ENCODE data around the gene IL18BP.

The IL18BP gene

DNA sequence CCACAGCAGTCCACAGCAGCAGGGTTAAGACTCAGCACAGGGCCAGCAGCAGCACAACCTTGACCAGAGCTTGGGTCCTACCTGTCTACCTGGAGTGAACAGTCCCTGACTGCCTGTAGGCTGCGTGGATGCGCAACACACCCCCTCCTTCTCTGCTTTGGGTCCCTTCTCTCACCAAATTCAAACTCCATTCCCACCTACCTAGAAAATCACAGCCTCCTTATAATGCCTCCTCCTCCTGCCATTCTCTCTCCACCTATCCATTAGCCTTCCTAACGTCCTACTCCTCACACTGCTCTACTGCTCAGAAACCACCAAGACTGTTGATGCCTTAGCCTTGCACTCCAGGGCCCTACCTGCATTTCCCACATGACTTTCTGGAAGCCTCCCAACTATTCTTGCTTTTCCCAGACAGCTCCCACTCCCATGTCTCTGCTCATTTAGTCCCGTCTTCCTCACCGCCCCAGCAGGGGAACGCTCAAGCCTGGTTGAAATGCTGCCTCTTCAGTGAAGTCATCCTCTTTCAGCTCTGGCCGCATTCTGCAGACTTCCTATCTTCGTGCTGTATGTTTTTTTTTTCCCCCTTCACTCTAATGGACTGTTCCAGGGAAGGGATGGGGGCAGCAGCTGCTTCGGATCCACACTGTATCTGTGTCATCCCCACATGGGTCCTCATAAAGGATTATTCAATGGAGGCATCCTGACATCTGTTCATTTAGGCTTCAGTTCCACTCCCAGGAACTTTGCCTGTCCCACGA is 3.3 kb downstream of the IL18BP start:
- H3K9me3 ChIP-seq, result no peaks in the 10 kb centered on the region
- H3K27me3 ChIP-seq, result no peaks in the 10 kb centered on the region
- H3K4me3 ChIP-seq (ENCODE audit: low read depth, low read length), result no peak overlapping the region
- no peak for DNase-seq
- H3K4me1 ChIP-seq, result no peaks in the 10 kb centered on the region
- TF ChIP-seq, protein P1, sequence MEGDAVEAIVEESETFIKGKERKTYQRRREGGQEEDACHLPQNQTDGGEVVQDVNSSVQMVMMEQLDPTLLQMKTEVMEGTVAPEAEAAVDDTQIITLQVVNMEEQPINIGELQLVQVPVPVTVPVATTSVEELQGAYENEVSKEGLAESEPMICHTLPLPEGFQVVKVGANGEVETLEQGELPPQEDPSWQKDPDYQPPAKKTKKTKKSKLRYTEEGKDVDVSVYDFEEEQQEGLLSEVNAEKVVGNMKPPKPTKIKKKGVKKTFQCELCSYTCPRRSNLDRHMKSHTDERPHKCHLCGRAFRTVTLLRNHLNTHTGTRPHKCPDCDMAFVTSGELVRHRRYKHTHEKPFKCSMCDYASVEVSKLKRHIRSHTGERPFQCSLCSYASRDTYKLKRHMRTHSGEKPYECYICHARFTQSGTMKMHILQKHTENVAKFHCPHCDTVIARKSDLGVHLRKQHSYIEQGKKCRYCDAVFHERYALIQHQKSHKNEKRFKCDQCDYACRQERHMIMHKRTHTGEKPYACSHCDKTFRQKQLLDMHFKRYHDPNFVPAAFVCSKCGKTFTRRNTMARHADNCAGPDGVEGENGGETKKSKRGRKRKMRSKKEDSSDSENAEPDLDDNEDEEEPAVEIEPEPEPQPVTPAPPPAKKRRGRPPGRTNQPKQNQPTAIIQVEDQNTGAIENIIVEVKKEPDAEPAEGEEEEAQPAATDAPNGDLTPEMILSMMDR (IDR thresholded peaks at IDR 0.05; ENCODE audit: low read depth, low read length), result no peak
- peaks cover 57% of the 10 kb centered on the region for H3K36me3 ChIP-seq

DNA sequence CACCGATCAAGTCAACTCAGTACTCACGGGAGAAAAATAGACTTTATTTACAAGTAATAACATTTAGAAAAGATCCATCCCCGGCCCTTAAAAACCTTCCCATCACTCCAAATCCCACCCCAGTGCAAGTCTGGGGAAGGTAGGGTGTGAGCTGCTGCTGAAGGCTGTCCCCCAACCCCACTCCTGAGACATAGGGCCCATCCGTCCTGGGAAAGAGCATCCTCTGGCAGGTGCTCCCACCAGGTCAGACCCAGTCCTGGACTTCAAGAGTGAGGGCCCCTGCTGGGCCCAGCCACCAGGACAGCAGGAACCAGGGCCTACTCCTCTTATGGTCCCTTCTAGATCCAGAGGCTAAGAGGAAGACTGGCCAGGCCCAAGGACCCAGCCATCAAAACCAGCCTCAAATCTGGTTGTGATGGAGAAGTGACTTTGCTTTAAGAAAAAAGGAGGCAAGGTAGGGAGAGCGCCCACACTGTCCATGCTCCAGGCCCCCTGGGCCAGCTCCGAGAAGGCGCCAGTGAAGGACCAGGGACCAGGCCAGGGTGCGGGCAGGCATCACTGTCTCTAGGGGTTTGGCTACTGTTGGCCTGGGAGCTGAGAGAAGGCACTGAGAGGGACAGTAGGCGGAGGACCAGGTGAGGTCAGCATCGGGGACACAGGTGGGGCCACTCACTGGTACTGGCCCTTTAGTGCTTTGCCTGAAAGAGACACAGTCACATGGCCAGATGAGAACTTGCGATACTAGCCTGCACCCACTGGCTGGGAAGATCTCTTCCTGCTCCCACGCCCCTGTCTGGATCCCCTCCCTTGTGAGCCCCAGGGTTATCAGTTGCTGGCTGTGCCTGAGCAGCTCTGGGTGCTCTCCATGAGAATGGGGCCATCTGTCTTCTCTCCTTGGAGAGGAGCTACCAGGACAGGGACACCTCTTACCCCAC is 4.4 kb downstream of the IL18BP start:
- no peaks in the 10 kb centered on the region for H3K9me3 ChIP-seq
- no peaks in the 10 kb centered on the region for H3K4me1 ChIP-seq
- DNase-seq, result no peak
- TF ChIP-seq, protein P1 (IDR thresholded peaks at IDR 0.05; ENCODE audit: low read depth, low read length), result no peak
- H3K36me3 ChIP-seq, result peaks cover 68% of the 10 kb centered on the region
- H3K27me3 ChIP-seq, result no peaks in the 10 kb centered on the region
- no peak overlapping the region for H3K4me3 ChIP-seq (ENCODE audit: low read depth, low read length)

DNA sequence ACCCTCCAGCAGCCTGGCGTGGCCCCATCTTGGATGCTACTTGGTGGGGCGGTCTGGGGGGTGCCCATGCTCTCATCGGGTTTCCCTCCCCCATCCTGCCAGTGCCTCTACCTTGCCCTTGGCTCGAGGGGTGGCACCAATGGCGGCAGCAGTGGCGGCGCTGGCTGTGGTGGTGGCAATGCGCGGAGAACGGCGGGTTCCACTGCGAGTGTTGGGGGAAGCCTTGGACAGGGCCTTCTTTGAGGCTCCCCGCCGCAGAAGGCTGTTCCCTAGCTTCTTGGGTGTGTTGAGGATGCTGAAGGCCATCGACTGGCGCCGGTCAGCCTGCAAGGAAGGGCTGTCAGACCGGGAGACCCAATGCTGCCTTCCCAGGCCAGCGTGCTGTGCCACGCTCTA is 5.1 kb downstream of the IL18BP start:
- Histone ChIP-seq H3K9me3 (no peaks in the 10 kb centered on the region), H3K4me3 (ENCODE audit: low read depth, low read length) (no peak overlapping the region), H3K27me3 (no peaks in the 10 kb centered on the region), H3K4me1 (no peaks in the 10 kb centered on the region), H3K36me3 (peaks cover 75% of the 10 kb centered on the region)
- TF ChIP-seq, protein P1 (IDR thresholded peaks at IDR 0.05; ENCODE audit: low read depth, low read length), result no peak
- DNase-seq, result no peak

DNA sequence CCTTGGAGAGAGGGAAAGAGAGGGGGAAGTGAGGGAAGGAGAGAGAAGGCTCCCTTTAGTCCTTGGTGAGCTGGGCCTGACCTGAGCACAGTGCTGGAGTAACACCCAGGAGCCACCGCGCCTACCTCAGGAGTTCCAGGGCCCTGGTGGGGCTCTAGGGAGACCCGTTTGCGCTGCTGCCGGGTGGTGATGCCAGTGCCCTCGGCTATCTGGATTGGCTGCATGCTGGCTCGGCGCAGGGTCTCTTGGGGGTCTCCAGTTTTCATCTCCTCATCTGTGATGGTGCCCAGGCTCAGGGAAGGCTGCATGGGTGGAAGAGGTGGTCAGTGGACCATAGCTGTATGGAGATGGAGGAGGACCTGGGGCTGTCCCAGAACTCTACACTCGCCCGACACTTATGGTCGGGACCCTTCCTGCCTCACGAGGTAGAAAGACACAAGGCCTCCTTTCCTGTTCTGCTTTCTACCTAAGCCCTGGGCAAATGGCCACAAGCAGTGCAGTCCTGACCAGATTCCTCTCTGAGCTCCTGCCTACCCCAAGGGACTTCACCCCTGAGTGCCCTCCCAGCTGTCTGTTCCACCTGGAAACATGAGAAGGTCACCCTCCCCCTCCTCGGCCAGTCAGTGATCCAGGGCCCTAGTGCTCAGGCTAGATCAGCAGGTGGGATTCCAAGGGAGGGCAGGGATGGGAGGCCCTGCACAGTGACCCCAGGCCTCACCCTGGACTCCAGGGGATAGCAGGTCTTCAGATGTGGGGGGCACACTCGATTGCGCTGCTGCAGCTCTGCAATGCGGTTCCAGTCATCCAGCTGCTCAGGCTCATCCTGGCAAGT is 6.0 kb downstream of the IL18BP start:
- peaks cover 80% of the 10 kb centered on the region for H3K36me3 ChIP-seq
- DNase-seq, result no peak
- TF ChIP-seq, protein P1 (IDR thresholded peaks at IDR 0.05; ENCODE audit: low read depth, low read length), result no peak

DNA sequence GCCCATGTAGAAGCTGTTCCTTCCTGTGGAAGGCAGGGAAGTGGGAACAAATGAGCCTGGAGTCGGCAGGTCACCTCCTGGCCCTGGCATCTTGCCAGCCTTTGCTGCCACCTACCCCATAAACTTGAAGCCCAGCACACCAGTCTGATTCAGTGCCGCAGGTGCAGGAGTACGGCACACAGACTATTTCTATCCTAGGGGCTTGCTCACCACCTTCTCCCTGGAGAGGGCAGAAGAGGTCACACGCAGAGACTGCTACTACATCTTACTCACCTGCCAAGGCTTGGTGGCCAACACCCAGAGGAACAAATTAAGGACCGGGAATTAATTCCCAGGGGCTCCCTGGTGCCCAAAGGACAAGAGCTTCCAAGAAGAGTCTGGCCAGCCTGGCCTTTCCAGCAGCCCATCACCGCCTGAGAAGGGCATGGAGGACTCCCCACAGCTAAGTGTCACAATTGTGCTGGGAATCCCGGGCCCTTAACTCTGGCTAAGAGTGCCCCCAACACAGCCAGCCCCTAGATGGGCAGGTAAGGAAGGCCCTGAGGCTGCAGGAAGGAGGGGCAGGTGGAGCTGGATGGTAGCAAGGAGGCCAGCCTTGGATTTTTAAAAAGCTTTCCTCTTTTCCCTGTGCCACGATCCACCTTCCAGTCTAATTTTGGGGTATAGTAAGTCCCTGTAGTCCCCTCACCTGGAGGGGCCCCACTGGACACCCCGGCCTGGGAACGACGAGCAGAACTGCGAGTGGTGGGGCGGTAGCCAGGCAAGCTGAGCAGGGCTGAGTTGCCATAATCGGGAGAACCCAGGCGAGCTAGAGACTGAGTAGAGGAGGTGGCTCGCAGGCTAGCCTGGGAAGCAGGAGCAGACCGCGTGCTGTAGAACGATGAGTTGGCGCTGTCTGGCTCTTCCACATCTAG is 6.9 kb downstream of the IL18BP start:
- Histone ChIP-seq H3K4me1 (no peaks in the 10 kb centered on the region), H3K27me3 (no peaks in the 10 kb centered on the region), H3K4me3 (ENCODE audit: low read depth, low read length) (no peak overlapping the region), H3K36me3 (peaks cover 86% of the 10 kb centered on the region), H3K9me3 (no peaks in the 10 kb centered on the region)
- no peak for DNase-seq
- TF ChIP-seq, protein P1 (IDR thresholded peaks at IDR 0.05; ENCODE audit: low read depth, low read length), result no peak

More for the DNA sequence above, 6.0 kb downstream of the IL18BP start:
- H3K9me3 ChIP-seq, result no peaks in the 10 kb centered on the region
- no peak overlapping the region for H3K4me3 ChIP-seq (ENCODE audit: low read depth, low read length)
- no peaks in the 10 kb centered on the region for H3K4me1 ChIP-seq
- no peaks in the 10 kb centered on the region for H3K27me3 ChIP-seq

Data from BE2C (cell line).